Glutamatergic neuron (in vitro differentiated cells): ENCODE data around the gene SS18L1. TPM values are rescaled to one million over a fixed set of nuclear protein-coding genes. Genes with fewer than 3 reads are reported as not detected.

Source experiments
- DNase-seq: peaks from one replicate; pipeline ENCODE4 v3.0.0; 2022
- H3K27ac Mint-ChIP-seq: one replicate; pipeline ENCODE4 v1.8.0; 2020; ENCODE audit warnings: mild to moderate bottlenecking, mixed read lengths, inconsistent platforms; ENCODE audit not compliant: unreplicated experiment
- H3K27me3 Mint-ChIP-seq: one replicate; pipeline ENCODE4 v1.8.0; 2020; ENCODE audit warnings: mild to moderate bottlenecking, moderate library complexity, mixed read lengths, inconsistent platforms; ENCODE audit not compliant: unreplicated experiment
- H3K36me3 Mint-ChIP-seq: one replicate; pipeline ENCODE4 v1.8.0; 2020; ENCODE audit warnings: mild to moderate bottlenecking, mixed read lengths, inconsistent platforms; ENCODE audit not compliant: unreplicated experiment
- H3K4me1 Mint-ChIP-seq: one replicate; pipeline ENCODE4 v1.8.0; 2020; ENCODE audit warnings: mild to moderate bottlenecking, low read depth, mixed read lengths, inconsistent platforms; ENCODE audit not compliant: unreplicated experiment
- H3K4me3 Mint-ChIP-seq: one replicate; pipeline ENCODE4 v1.8.0; 2020; ENCODE audit warnings: mild to moderate bottlenecking, mixed read lengths, inconsistent platforms; ENCODE audit not compliant: unreplicated experiment
- H3K9me3 Mint-ChIP-seq: one replicate; pipeline ENCODE4 v1.8.0; 2020; ENCODE audit warnings: mild to moderate bottlenecking, moderate library complexity, mixed read lengths, inconsistent platforms; ENCODE audit not compliant: unreplicated experiment
- total RNA-seq: library from RNA; stranded (reverse); fragmentation: NEBNext Ultra II Directional; extraction: Animal tissue kit (Norgen Biotek cat#: 25700); gene quantifications from one replicate; pipeline ENCODE4 v1.2.1, GENCODE V29; 2021; ENCODE audit not compliant: unreplicated experiment
- TF ChIP-seq, protein P1 (sequence below): fragments of 200-600 bp; sonication (generic); IDR thresholded peaks from one replicate; pipeline ENCODE4 v1.5.0; 2021; ENCODE audit not compliant: partially characterized antibody, unreplicated experiment

Gene SS18L1
- total RNA-seq, 1 donor from 2014 or later = 50.4 TPM

DNA sequence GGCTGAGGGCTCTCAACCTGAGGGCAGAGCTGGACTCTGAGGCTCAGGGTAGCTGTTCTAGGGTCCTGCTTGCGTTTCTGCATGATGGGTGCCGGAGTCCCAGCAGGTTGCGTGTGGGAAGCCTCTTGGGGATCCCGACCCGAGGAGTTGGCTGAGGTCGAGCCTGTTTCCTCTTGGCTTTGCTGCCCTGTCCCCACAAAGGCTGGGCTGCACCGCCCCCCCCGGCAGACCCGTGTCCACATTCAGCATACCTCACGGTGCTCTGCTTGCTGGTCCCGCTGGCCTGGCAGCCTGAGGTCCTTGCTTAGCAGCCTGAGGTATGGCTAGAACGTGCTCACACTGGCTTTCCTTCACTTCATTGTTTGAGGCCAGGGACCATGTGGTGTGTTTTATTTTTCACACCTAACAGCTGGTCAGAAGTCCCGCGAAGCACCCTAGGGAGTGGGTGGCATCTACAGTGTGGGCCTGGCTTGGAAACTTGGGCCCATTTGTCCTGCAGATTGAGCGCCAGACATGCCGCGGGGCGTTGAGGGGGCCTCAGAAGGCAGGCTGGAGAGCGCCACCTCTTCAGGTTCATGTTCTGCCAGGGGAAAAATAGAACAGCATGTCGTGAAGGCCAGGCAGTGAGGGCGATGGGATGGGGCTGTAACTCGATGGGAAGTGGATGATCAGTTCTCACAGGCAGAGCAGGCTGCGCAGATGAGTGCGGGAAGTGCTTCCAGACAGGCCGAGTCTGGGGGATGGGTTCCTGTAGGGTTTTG lies 11.8 kb upstream of the SS18L1 start:
- Mint-ChIP-seq H3K4me3 (no peak overlapping the region), H3K9me3 (peaks cover 5% of the 10 kb centered on the region), H3K36me3 (peaks cover 6% of the 10 kb centered on the region), H3K4me1 (peaks cover 17% of the 10 kb centered on the region), H3K27me3 (peaks cover 13% of the 10 kb centered on the region), H3K27ac (peak overlapping the region; percentile 46)
- no peak for DNase-seq
- TF ChIP-seq, protein P1, sequence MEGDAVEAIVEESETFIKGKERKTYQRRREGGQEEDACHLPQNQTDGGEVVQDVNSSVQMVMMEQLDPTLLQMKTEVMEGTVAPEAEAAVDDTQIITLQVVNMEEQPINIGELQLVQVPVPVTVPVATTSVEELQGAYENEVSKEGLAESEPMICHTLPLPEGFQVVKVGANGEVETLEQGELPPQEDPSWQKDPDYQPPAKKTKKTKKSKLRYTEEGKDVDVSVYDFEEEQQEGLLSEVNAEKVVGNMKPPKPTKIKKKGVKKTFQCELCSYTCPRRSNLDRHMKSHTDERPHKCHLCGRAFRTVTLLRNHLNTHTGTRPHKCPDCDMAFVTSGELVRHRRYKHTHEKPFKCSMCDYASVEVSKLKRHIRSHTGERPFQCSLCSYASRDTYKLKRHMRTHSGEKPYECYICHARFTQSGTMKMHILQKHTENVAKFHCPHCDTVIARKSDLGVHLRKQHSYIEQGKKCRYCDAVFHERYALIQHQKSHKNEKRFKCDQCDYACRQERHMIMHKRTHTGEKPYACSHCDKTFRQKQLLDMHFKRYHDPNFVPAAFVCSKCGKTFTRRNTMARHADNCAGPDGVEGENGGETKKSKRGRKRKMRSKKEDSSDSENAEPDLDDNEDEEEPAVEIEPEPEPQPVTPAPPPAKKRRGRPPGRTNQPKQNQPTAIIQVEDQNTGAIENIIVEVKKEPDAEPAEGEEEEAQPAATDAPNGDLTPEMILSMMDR = no peak

DNA sequence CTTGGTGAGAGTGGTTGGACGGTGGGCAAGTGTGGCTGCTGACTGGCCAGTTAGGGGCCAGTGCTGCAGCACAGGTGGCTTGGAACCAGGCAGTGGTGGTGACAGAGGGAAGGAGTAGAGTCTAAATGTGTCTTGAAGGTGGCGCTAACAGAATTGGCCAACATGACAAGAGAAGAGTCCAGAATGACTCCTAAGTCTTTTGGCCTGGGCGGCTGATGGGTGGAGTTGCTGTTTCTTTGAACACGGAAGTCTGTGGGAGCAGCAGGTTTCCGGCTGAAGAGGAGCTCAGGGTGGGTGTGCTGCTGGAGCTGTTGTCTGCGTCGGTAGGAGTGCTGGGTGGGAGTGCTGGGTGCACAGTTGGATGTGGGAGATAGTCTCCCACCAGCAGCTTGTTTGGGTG lies 11.1 kb upstream of the SS18L1 start:
- Mint-ChIP-seq H3K36me3 (peaks cover 6% of the 10 kb centered on the region), H3K4me3 (no peak overlapping the region)

DNA sequence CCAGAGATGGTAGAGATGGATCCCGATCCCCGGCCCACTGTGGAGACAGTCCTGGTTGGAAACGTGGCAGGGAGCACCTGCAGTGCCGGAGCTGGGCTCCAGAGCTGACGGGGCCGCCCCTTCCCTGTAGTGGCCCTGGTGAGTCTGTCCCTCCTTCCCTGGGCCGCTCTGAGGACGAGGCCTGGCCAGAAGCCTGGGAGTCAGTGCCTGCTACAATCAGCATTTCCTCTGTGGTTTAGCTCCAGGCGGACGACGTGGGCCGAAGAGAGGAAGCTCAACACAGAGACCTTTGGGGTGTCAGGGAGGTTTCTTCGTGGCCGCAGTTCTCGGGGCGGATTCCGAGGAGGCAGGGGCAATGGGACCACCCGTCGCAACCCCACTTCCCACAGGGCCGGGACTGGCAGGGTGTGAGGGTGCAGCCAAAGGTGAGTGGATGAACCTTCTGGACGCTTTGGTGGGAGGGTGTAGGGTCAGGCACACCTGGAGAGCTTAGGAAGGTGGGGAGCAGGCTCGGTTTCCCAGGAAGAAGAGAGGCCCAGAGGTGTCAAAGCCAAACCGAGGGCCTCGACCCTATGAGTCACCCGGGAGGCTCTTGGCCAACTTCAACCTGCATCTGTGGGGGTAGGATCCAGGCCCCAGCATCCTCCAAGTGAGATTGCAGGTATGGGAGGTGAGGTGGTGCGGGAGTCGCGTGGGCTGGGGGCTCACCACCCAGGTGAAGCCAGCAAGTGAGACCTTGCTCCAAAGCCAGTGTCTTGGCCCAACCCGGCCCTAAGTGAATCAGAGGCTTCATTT lies 10.3 kb upstream of the SS18L1 start:
- H3K4me3 Mint-ChIP-seq = no peak overlapping the region
- DNase-seq = no peak
- peaks cover 7% of the 10 kb centered on the region for H3K4me1 Mint-ChIP-seq
- H3K27ac Mint-ChIP-seq = no peak overlapping the region
- TF ChIP-seq, protein P1 = no peak
- H3K27me3 Mint-ChIP-seq = peaks cover 15% of the 10 kb centered on the region
- H3K36me3 Mint-ChIP-seq = peaks cover 11% of the 10 kb centered on the region
- H3K9me3 Mint-ChIP-seq = peaks cover 11% of the 10 kb centered on the region

More for the DNA sequence above, 11.1 kb upstream of the SS18L1 start:
- Mint-ChIP-seq H3K27ac (peak overlapping the region; percentile 46), H3K9me3 (peaks cover 5% of the 10 kb centered on the region), H3K27me3 (peaks cover 13% of the 10 kb centered on the region), H3K4me1 (peaks cover 15% of the 10 kb centered on the region)
- DNase-seq = no peak
- TF ChIP-seq, protein P1 = no peak

DNA sequence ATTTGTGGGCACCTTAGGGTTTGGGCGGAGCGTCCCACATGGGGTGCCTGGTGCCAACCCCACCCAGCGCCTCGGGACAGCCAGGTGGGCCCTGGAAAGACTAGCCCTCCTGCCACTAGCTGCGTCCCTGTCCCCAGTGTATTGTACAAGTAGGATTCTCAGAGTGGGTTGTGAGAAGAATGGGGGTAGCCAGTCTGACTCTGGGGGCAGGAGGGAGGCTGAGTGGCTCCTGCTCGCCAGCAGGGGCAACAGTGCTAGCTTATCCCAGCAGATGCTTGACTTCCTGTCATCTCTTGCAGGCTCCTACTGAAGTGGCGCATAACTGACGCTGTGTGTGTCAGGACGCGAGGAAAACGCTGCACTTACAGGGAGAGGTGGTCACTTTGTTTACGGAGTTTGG lies 9.7 kb upstream of the SS18L1 start:
- DNase-seq = no peak
- H3K4me3 Mint-ChIP-seq = no peak overlapping the region
- peaks cover 4% of the 10 kb centered on the region for H3K4me1 Mint-ChIP-seq
- peaks cover 11% of the 10 kb centered on the region for H3K36me3 Mint-ChIP-seq
- peaks cover 11% of the 10 kb centered on the region for H3K9me3 Mint-ChIP-seq
- no peak overlapping the region for H3K27ac Mint-ChIP-seq
- H3K27me3 Mint-ChIP-seq = peaks cover 16% of the 10 kb centered on the region
- TF ChIP-seq, protein P1 = no peak
